ENCODE results near the gene SPECC1. TPM values are rescaled to one million over a fixed set of nuclear protein-coding genes. Genes with fewer than 3 reads are reported as not detected.
"Not testable (repeated sequence)": the region's sequence is repeated elsewhere in the genome, so short reads cannot be mapped to it uniquely, and the experiment has no call there.

SPECC1 gene, protein sequence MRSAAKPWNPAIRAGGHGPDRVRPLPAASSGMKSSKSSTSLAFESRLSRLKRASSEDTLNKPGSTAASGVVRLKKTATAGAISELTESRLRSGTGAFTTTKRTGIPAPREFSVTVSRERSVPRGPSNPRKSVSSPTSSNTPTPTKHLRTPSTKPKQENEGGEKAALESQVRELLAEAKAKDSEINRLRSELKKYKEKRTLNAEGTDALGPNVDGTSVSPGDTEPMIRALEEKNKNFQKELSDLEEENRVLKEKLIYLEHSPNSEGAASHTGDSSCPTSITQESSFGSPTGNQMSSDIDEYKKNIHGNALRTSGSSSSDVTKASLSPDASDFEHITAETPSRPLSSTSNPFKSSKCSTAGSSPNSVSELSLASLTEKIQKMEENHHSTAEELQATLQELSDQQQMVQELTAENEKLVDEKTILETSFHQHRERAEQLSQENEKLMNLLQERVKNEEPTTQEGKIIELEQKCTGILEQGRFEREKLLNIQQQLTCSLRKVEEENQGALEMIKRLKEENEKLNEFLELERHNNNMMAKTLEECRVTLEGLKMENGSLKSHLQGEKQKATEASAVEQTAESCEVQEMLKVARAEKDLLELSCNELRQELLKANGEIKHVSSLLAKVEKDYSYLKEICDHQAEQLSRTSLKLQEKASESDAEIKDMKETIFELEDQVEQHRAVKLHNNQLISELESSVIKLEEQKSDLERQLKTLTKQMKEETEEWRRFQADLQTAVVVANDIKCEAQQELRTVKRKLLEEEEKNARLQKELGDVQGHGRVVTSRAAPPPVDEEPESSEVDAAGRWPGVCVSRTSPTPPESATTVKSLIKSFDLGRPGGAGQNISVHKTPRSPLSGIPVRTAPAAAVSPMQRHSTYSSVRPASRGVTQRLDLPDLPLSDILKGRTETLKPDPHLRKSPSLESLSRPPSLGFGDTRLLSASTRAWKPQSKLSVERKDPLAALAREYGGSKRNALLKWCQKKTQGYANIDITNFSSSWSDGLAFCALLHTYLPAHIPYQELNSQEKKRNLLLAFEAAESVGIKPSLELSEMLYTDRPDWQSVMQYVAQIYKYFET
- total RNA-seq (9.3 TPM), polyA plus RNA-seq (7.6 TPM)
- long read RNA-seq, donor 1, result 0 reads
- long read RNA-seq, donor 2, result 0 reads
- long read RNA-seq, donor 3, partial matches to known transcripts, result 0 of 1 reads
- long read RNA-seq, donor 3, other reads (novel, unspliced or antisense), result 0 of 1 reads
- long read RNA-seq, donor 4, result 0 reads
- long read RNA-seq, donor 5, partial matches to known transcripts, result 0 of 1 reads
- long read RNA-seq, donor 5, other reads (novel, unspliced or antisense), result 0 of 1 reads
- long read RNA-seq, donor 6, partial matches to known transcripts, result 0 of 1 reads
- long read RNA-seq, donor 6, other reads (novel, unspliced or antisense), result 0 of 1 reads
- long read RNA-seq, donor 7, partial matches to known transcripts, result 0 of 3 reads
- long read RNA-seq, donor 7, other reads (novel, unspliced or antisense), result 0 of 3 reads
- long read RNA-seq, donor 8, partial matches to known transcripts, result 0 of 1 reads
- long read RNA-seq, donor 8, other reads (novel, unspliced or antisense), result 0 of 1 reads
- long read RNA-seq, donor 9, result 0 reads
- long read RNA-seq, donor 10, partial matches to known transcripts, result 0 of 1 reads
- long read RNA-seq, donor 10, other reads (novel, unspliced or antisense), result 0 of 1 reads

DNA sequence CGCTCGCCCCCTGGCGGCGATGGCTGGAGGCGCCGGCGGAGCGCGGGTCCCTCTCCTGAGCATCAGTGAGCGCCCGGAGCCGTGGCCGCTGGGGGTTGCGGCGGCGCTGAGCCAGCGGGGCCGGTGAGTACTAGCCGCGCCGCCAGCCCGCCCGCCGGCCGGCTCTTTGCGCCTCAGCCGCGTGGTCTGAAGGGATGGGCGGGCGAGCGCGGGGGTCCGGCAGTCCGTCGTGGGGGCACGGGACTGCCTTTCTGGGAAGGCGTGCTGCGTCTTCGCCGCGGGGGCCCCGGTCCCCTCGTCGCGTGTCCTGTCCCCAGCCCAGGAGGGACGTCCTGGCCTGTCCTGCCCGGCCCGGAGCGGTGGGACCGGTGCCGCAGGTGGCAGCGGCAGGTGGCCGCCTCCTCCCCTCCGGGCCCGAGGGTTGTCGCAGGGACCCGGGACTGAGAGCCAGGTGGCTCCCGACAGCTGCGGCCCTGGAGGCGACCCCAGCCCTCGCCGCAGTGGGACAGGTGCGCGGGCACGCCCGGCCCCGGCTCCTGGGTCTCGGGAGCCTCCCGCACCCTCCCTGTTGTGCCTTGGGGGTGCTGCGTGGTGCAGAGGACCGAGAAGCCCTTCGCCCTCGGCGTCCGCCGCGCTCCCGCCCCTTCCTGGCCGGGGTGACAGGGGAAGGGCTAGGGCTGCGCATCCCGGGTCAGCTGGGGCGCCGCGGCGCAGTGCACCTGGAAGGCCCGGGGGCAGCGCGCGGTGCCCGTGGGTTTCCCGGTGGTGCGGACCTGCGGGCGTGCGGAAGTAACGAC lies at the start of gene SPECC1:
TSS of gene SPECC1 (plus strand) at position 58 of the 797 bp plus-strand sequence. CDS start 87,293 bp downstream, outside the sequence.
- H3K27me3 ChIP-seq (ENCODE audit: control insufficient read depth in 2 of 2, insufficient read depth in 1 of 2, low read length in 1 of 2), result peaks cover 41 to 67% of the 10 kb centered on the region in 2 donors
- DNase-seq (ENCODE audit: low read depth in 6 of 9, low spot score in 9 of 9), result peak in 8 of 9 donors; percentile 53 to 86 (median 73)
- peaks cover 2 to 3% of the 10 kb centered on the region in 2 donors for H3K9me3 ChIP-seq (ENCODE audit: control insufficient read depth in 2 of 2, insufficient read depth in 1 of 2, low read length in 1 of 2)
- under 1% methylated on average over 96 of the region's 96 CpGs for WGBS
- H3K4me3 ChIP-seq (ENCODE audit: low read length in 2 of 2), result peak within 1 kb of the TSS; percentile 53 to 58
- no peak within 1 kb of the TSS for H3K27ac ChIP-seq (ENCODE audit: low read depth in 1 of 2, low read length in 1 of 2)
- no peaks in the 10 kb centered on the region for H3K36me3 ChIP-seq (ENCODE audit: control insufficient read depth in 2 of 2, insufficient read depth in 2 of 2, low read length in 1 of 2)
- H3K4me1 ChIP-seq (ENCODE audit: control insufficient read depth in 2 of 2, insufficient read depth in 2 of 2, low read length in 2 of 2), result peaks cover 14% of the 10 kb centered on the region in 2 donors

DNA sequence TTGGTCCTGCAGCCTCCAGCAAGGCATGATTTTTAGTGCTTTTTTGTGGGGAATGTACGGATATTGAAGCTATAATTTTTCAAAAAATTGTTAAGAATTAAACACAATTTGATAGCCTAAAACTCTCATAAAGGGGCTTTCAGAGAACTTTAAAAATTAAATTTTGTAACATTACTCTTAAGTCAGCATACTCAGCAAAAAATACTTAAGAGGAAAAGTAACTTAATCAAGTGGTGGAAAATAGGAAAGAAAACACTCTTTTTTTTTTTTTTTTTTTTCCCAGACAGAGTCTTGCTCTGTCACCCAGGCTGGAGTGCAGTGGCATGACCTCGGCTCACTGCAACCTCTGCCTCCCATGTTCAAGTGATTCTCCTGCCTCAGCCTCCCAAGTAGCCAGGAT lies 46.2 kb upstream of the SPECC1 start:
- not testable (repeated sequence) for H3K4me3 ChIP-seq (ENCODE audit: low read length in 2 of 2); H3K4me1 ChIP-seq (ENCODE audit: control insufficient read depth in 2 of 2, insufficient read depth in 2 of 2, low read length in 2 of 2); H3K9me3 ChIP-seq (ENCODE audit: control insufficient read depth in 2 of 2, insufficient read depth in 1 of 2, low read length in 1 of 2); H3K27me3 ChIP-seq (ENCODE audit: control insufficient read depth in 2 of 2, insufficient read depth in 1 of 2, low read length in 1 of 2); H3K27ac ChIP-seq (ENCODE audit: low read depth in 1 of 2, low read length in 1 of 2); DNase-seq (ENCODE audit: low read depth in 6 of 9, low spot score in 9 of 9)
- 95% methylated on average over 2 of the region's 2 CpGs for WGBS
- peaks cover 27 to 46% of the 10 kb centered on the region in 2 donors for H3K36me3 ChIP-seq (ENCODE audit: control insufficient read depth in 2 of 2, insufficient read depth in 2 of 2, low read length in 1 of 2)

DNA sequence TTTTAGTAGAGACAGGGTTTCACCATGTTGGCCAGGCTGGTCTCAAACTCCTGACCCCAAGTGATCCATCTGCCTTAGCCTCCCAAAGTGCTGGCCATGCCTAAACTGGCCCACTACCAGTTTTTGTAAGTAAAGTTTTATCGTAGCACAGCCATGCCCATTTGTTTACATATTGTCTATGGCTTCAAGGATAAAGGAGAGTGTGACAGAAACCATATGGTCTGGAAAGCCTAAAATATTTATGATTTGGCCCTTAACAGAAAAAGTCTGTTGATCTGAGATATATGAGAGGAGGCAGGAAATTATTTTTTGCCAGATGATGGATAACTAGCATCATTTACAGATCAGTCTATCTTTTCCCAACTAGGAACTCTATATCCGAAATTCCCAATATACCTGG lies 36.0 kb upstream of the SPECC1 start:
- DNase-seq (ENCODE audit: low read depth in 6 of 9, low spot score in 9 of 9), result no peak
- peaks cover 11 to 23% of the 10 kb centered on the region in 2 donors for H3K36me3 ChIP-seq (ENCODE audit: control insufficient read depth in 2 of 2, insufficient read depth in 2 of 2, low read length in 1 of 2)
- 98% methylated on average over 2 of the region's 2 CpGs for WGBS
- H3K27me3 ChIP-seq (ENCODE audit: control insufficient read depth in 2 of 2, insufficient read depth in 1 of 2, low read length in 1 of 2), result no peaks in the 10 kb centered on the region
- H3K4me1 ChIP-seq (ENCODE audit: control insufficient read depth in 2 of 2, insufficient read depth in 2 of 2, low read length in 2 of 2), result peaks cover 6 to 11% of the 10 kb centered on the region in 2 donors
- peaks cover 0 to 1% of the 10 kb centered on the region in 2 donors for H3K9me3 ChIP-seq (ENCODE audit: control insufficient read depth in 2 of 2, insufficient read depth in 1 of 2, low read length in 1 of 2)
- no peak overlapping the region for H3K4me3 ChIP-seq (ENCODE audit: low read length in 2 of 2)
- no peak overlapping the region for H3K27ac ChIP-seq (ENCODE audit: low read depth in 1 of 2, low read length in 1 of 2)

DNA sequence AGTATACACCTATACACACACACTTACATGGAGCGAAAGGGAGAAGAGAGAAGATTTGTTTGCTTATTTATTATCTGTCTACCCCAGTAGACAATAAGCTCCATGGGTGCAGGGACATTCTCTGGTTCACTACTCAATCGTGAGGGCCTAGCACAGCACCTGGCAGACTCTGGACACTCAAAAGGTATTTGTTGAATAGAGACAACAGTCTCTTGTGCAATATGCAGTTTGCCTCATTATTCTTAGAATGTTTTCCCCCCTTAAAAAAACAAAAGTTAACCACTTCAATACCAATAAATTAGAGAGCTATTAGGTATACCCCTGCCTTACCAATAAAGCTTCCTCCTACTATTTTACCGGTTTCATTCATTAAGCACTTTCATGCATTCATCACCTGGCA lies 33.6 kb upstream of the SPECC1 start:
- no peak overlapping the region for H3K27ac ChIP-seq (ENCODE audit: low read depth in 1 of 2, low read length in 1 of 2)

DNA sequence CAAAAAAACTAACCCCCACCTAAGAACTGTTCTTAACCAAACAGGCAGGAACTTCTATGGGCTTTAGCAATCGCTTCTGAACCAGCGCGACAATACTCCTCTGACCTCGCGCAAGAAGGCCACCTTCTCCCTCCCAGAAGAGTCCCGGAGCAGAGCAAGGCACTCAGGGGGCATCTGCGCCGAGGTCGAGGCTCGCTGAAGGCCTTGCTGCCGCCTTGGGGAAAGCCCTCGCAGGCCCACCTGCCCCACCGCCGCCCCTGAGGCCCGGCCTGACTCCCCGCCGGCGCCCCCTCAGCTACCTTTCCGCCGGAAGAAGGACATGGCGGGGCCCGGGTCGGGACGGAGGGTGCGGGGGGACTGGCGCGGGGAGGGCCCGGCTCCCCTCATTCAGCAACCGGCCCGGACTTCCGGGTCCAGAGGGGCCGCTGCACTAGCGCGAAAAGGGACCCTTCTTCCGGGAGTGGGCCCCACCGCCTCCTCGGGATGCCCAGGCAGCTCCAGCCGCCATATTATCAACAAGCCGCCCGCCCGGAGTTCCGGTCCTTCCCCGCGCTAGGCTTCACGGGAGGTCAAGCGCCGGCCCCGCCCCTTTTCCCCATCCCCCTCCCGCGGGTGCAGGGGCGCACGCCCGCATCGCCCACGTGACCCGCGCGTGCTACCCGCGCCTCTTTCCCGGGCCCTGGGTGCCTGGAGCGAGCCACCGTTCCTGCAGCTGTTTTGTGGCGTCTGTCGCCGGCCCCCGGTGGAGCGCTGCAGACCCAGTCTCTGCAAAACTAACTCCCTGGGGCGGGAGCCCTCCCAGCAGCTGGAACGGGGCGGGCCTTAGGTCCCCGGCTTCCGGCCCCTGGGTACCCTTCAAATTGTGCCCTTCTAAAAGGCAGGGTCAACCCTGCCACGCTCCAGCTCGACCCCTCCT lies 31.6 kb upstream of the SPECC1 start, which contains the start of gene AKAP10:
TSS of gene AKAP10 (minus strand) at position 536 of the 916 bp plus-strand sequence. CDS start at position 387, 149 bp downstream.
- Histone ChIP-seq H3K4me1 (ENCODE audit: control insufficient read depth in 2 of 2, insufficient read depth in 2 of 2, low read length in 2 of 2) (peaks cover 9 to 18% of the 10 kb centered on the region in 2 donors), H3K27ac (ENCODE audit: low read depth in 1 of 2, low read length in 1 of 2) (peak within 1 kb of the TSS; percentile 92 to 94), H3K4me3 (ENCODE audit: low read length in 2 of 2) (peak within 1 kb of the TSS; percentile 77 to 88), H3K36me3 (ENCODE audit: control insufficient read depth in 2 of 2, insufficient read depth in 2 of 2, low read length in 1 of 2) (peaks cover 0 to 8% of the 10 kb centered on the region in 2 donors), H3K27me3 (ENCODE audit: control insufficient read depth in 2 of 2, insufficient read depth in 1 of 2, low read length in 1 of 2) (peaks cover 0 to 10% of the 10 kb centered on the region in 2 donors), H3K9me3 (ENCODE audit: control insufficient read depth in 2 of 2, insufficient read depth in 1 of 2, low read length in 1 of 2) (peaks cover 1 to 7% of the 10 kb centered on the region in 2 donors)
- DNase-seq (ENCODE audit: low read depth in 6 of 9, low spot score in 9 of 9), result peak; percentile 59 to 95 (median 87)
- WGBS, result under 1% methylated on average over 75 of the region's 75 CpGs

More for the DNA sequence above, 33.6 kb upstream of the SPECC1 start:
- H3K9me3 ChIP-seq (ENCODE audit: control insufficient read depth in 2 of 2, insufficient read depth in 1 of 2, low read length in 1 of 2), result peaks cover 1 to 7% of the 10 kb centered on the region in 2 donors
- WGBS, result 94% methylated on average over 3 of the region's 3 CpGs
- peaks cover 0 to 8% of the 10 kb centered on the region in 2 donors for H3K27me3 ChIP-seq (ENCODE audit: control insufficient read depth in 2 of 2, insufficient read depth in 1 of 2, low read length in 1 of 2)
- H3K36me3 ChIP-seq (ENCODE audit: control insufficient read depth in 2 of 2, insufficient read depth in 2 of 2, low read length in 1 of 2), result peaks cover 0 to 12% of the 10 kb centered on the region in 2 donors
- H3K4me1 ChIP-seq (ENCODE audit: control insufficient read depth in 2 of 2, insufficient read depth in 2 of 2, low read length in 2 of 2), result peaks cover 9 to 18% of the 10 kb centered on the region in 2 donors
- H3K4me3 ChIP-seq (ENCODE audit: low read length in 2 of 2), result no peak overlapping the region
- DNase-seq (ENCODE audit: low read depth in 6 of 9, low spot score in 9 of 9), result no peak

DNA sequence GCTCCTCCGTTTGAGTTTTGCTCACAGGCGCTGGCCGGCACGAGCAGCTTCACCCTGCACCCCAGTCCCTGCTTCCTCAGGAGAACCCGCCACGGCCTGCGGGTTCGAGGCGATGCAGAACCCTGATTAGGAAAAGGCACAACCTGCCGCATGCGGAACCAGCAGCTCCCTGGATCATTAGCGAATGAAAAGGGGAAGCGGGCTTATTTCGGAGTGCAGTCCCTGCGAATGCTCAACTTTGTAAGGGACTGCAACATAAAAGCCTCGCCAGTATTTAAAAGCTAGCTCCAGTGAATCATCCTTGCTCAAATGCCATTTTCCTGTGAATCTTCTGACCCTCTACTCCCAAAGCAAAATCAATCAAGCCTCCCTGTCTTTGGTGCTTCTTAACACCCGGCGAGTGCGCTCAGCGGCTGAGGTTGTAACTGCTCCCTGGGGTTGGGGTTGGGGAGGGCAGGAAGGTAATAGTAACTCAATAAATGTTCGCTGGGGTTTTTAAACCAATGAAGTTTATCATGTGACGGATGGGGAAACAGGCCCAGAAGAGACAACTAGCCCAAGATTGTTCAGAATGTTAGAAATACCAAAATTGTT lies 30.9 kb upstream of the SPECC1 start:
- peaks cover 1 to 7% of the 10 kb centered on the region in 2 donors for H3K9me3 ChIP-seq (ENCODE audit: control insufficient read depth in 2 of 2, insufficient read depth in 1 of 2, low read length in 1 of 2)
- DNase-seq (ENCODE audit: low read depth in 6 of 9, low spot score in 9 of 9), result peak in 2 of 9 donors; percentile 3 to 23
- WGBS, result 12% methylated on average over 22 of the region's 22 CpGs
- peaks cover 0 to 5% of the 10 kb centered on the region in 2 donors for H3K36me3 ChIP-seq (ENCODE audit: control insufficient read depth in 2 of 2, insufficient read depth in 2 of 2, low read length in 1 of 2)
- peaks cover 0 to 10% of the 10 kb centered on the region in 2 donors for H3K27me3 ChIP-seq (ENCODE audit: control insufficient read depth in 2 of 2, insufficient read depth in 1 of 2, low read length in 1 of 2)
- peaks cover 9 to 18% of the 10 kb centered on the region in 2 donors for H3K4me1 ChIP-seq (ENCODE audit: control insufficient read depth in 2 of 2, insufficient read depth in 2 of 2, low read length in 2 of 2)
- H3K4me3 ChIP-seq (ENCODE audit: low read length in 2 of 2), result peak overlapping the region; percentile 77 to 88
- peak overlapping the region; percentile 92 to 94 for H3K27ac ChIP-seq (ENCODE audit: low read depth in 1 of 2, low read length in 1 of 2)
